Measurements from ENCODE around the gene RELN. TPM values are rescaled to one million over a fixed set of nuclear protein-coding genes. Genes with fewer than 3 reads are reported as not detected.

The RELN gene
- total and polyA plus RNA-seq, 10 of the 15 experiments (the other 5 are each of a cell fraction or from before 2014, with no cell fraction given) = 0.11 to 0.21 TPM; not detected in 8

DNA sequence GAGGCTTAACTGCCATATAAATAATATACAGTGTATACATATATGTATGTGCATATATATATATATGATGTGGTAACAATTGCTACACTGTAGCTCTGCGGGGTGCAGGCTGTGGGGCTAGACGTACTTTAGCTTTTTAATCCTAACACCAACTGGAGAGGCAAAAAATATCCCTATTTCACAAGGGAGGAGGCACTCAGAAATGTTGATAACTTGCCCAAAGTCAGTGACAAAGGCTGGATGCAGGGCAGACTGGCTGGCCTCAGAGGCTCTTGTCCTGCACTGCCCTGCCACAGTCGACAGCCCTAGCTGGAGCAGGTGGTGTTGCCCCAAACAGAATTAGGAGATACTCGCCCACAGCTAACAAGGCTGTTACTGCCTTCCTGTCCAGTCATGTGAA lies 1.5 kb upstream of the RELN start:
- Histone ChIP-seq H3K36me3 (ENCODE audit: control insufficient read depth in 2 of 2, insufficient read depth in 2 of 2, low read length in 1 of 2) (no peaks in the 10 kb centered on the region), H3K4me1 (ENCODE audit: control insufficient read depth, insufficient read depth, low read length) (no peaks in the 10 kb centered on the region), H3K27ac (ENCODE audit: control insufficient read depth, insufficient read depth) (no peak overlapping the region), H3K4me3 (no peak overlapping the region), H3K9me3 (replicated peaks; ENCODE audit: control insufficient read depth, insufficient read depth, low read length) (no peaks in the 10 kb centered on the region), H3K27me3 (replicated peaks in 1 of 2; ENCODE audit: control insufficient read depth in 2 of 2, insufficient read depth in 2 of 2, low read length in 1 of 2) (peaks cover 4 to 9% of the 10 kb centered on the region in 2 experiments), H3K79me2 (ENCODE audit: control insufficient read depth, insufficient read depth, low read length) (no peaks in the 10 kb centered on the region), H3K9ac (ENCODE audit: control insufficient read depth, insufficient read depth, low read length) (no peak overlapping the region), H3K4me2 (ENCODE audit: control insufficient read depth, insufficient read depth) (no peak overlapping the region), H4K20me1 (ENCODE audit: control insufficient read depth, insufficient read depth) (no peaks in the 10 kb centered on the region), H2AFZ (ENCODE audit: control insufficient read depth, low read depth, low read length) (no peak overlapping the region)
- no peak for FAIRE-seq
- DNase-seq (ENCODE audit: low read depth, low spot score) = no peak
- no TSS peak for BruUV-seq (replicated peaks)
- in situ Hi-C loops (cut with MboI) = no loop called here
- ChIA-PET SMC1A (ENCODE audit: uncharacterized antibody, unreplicated experiment) (no interaction called here), POLR2A (no interaction called here), RAD21 (ENCODE audit: unreplicated experiment) (no interaction called here), CTCF (no interaction called here)
- WGBS (ENCODE audit: insufficient coverage, insufficient replicate concordance, low lambda C conversion rate, missing lambda C conversion rate) = 34% methylated on average over 4 of the region's 4 CpGs
- TF ChIP-seq STAT1 (conservative IDR thresholded peaks at IDR 0.05) = no peak
- no peak for TF ChIP-seq SP1 (IDR thresholded peaks at IDR 0.05; ENCODE audit: low read depth, low read length)
- no peak for TF ChIP-seq HDAC2 (IDR thresholded peaks at IDR 0.05)
- TF ChIP-seq, protein P1, sequence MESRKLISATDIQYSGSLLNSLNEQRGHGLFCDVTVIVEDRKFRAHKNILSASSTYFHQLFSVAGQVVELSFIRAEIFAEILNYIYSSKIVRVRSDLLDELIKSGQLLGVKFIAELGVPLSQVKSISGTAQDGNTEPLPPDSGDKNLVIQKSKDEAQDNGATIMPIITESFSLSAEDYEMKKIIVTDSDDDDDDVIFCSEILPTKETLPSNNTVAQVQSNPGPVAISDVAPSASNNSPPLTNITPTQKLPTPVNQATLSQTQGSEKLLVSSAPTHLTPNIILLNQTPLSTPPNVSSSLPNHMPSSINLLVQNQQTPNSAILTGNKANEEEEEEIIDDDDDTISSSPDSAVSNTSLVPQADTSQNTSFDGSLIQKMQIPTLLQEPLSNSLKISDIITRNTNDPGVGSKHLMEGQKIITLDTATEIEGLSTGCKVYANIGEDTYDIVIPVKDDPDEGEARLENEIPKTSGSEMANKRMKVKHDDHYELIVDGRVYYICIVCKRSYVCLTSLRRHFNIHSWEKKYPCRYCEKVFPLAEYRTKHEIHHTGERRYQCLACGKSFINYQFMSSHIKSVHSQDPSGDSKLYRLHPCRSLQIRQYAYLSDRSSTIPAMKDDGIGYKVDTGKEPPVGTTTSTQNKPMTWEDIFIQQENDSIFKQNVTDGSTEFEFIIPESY (IDR thresholded peaks at IDR 0.05) = no peak
- no peak for TF ChIP-seq SPI1 (IDR thresholded peaks at IDR 0.05; ENCODE audit: borderline replicate concordance, insufficient read depth, low read depth, low read length)
- no peak for TF ChIP-seq TBL1XR1 (IDR thresholded peaks at IDR 0.05; ENCODE audit: low read depth, low read length)
- intact Hi-C loops (cut with micrococcal nuclease; ENCODE audit: unreplicated experiment) = no loop called here
- no peak for ATAC-seq

Measured in GM12878 (cell line).